ENCODE data around the gene CXorf38. TPM values are rescaled to one million over a fixed set of nuclear protein-coding genes. Genes with fewer than 3 reads are reported as not detected.

The CXorf38 gene
- total RNA-seq, 1 experiment from 2014 or later, result 10.5 TPM

DNA sequence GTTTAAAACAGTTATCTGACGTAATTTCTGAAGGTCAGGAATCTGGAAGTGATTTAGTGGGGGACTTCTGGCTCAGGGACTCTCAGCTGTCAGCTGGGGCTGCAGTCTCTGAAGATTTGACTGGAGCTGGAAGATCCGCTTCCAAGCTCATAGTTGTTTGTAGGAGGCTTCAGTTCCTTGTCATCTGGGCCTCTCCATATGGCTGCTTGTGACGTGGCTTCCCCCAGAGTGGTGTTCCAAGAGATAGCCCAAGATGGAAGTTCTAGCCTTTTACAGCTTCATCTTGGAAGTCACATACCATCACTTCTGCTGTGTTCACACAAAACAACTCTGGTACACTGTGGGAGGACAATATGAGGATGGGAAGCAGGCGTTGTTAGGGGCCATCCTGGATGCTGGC lies 22.1 kb downstream of the CXorf38 start:
- Histone ChIP-seq H3T11ph (ENCODE audit: low read length) (no peak overlapping the region), H3K79me1 (ENCODE audit: insufficient read depth, low read depth, low read length, poor library complexity, severe bottlenecking) (no peaks in the 10 kb centered on the region), H4K20me1 (ENCODE audit: control insufficient read depth, insufficient read depth, insufficient read length) (no peaks in the 10 kb centered on the region), H3K27me3 (ENCODE audit: insufficient read depth, low read length) (no peaks in the 10 kb centered on the region), H3K4ac (ENCODE audit: low read depth, low read length) (no peak overlapping the region), H4K5ac (ENCODE audit: insufficient read length, low read depth, low read length) (no peak overlapping the region), H3K14ac (ENCODE audit: insufficient read depth, low read length) (no peak overlapping the region), H3K79me2 (ENCODE audit: insufficient read depth, low read length) (no peaks in the 10 kb centered on the region), H2BK20ac (ENCODE audit: low read depth, low read length, poor library complexity, severe bottlenecking) (no peak overlapping the region), H2AK5ac (ENCODE audit: insufficient read length, low read length) (no peak overlapping the region), H2BK120ac (ENCODE audit: low read depth, low read length, poor library complexity, severe bottlenecking) (no peak overlapping the region), H2BK5ac (ENCODE audit: insufficient read length, low read length) (no peak overlapping the region), H3K9ac (ENCODE audit: extremely low read depth, insufficient read length, low read length) (no peak overlapping the region), H3K23ac (ENCODE audit: insufficient read length, low read depth, low read length) (no peak overlapping the region), H3K4me2 (ENCODE audit: insufficient read depth, insufficient read length, low read length) (no peak overlapping the region), H4K91ac (ENCODE audit: insufficient read length, low read depth, low read length) (no peak overlapping the region), H2BK15ac (ENCODE audit: low read depth, low read length) (no peak overlapping the region), H2BK12ac (ENCODE audit: insufficient read length, low read depth, low read length) (no peak overlapping the region), H3K4me1 (ENCODE audit: insufficient read depth, low read length) (no peaks in the 10 kb centered on the region), H3K9me3 (ENCODE audit: control insufficient read depth, low read depth, low read length) (no peaks in the 10 kb centered on the region), H3K56ac (ENCODE audit: insufficient read length, low read depth, low read length) (no peak overlapping the region), H3K27ac (ENCODE audit: insufficient read length, low read depth, low read length) (no peak overlapping the region), H4K8ac (replicated peaks; ENCODE audit: insufficient read length, low read depth, low read length) (no peak overlapping the region), H3K23me2 (ENCODE audit: insufficient read length, low read depth, low read length, poor library complexity, severe bottlenecking) (no peaks in the 10 kb centered on the region), H3K18ac (ENCODE audit: insufficient read length, low read depth, low read length) (no peak overlapping the region), H2AFZ (ENCODE audit: low read length) (no peak overlapping the region)
- Mint-ChIP-seq H3K27me3 (ENCODE audit: low read depth) (no peaks in the 10 kb centered on the region; the same call in none of the 2 replicates), H3K36me3 (ENCODE audit: insufficient read depth in 1 of 3, low read depth in 3 of 3) (peaks cover 0 to 19% (median 11%) of the 10 kb centered on the region in 3 experiments; a peak in 5 of 7 replicates), H3K27ac (no peak overlapping the region), H3K4me1 (peaks cover 0 to 8% of the 10 kb centered on the region in 2 experiments; a peak in 1 of 4 replicates), H3K9me3 (peaks cover 50 to 59% of the 10 kb centered on the region in 2 experiments), H3K4me3 (no peak overlapping the region)
- no peak for DNase-seq
- WGBS (ENCODE audit: extremely low coverage, insufficient read length, low lambda C conversion rate), result no CpG with 5 or more reads among the region's 4 CpGs
- TF ChIP-seq CTCF (conservative IDR thresholded peaks at IDR 0.05), result no peak
